ENCODE measurements around the gene TRIM17. TPM values are rescaled to one million over a fixed set of nuclear protein-coding genes. Genes with fewer than 3 reads are reported as not detected.

Gene TRIM17
- polyA plus RNA-seq, 1 donor from 2014 or later: 0.14 TPM

DNA sequence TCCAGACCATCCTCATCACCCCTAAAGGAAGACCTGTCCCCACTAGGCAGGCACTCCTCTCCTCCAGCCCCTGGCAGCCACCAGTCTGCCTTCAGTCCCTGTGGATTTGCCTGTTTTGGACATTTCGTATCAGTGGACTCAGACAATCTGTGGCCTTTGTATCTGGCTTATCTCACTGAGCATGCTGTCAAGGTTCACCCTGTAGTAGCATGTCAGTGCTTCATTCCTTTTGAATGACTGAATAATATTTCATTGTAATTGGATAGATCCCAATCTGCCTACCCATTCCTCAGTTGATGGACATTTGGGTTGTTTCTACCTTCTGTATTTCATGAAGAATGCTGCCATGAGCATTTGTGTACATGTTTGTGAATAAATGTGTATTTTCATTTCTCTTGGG lies 37.6 kb upstream of the TRIM17 start:
- Histone ChIP-seq H3K27me3 (ENCODE audit: insufficient read depth, low read depth, low read length) (no peaks in the 10 kb centered on the region), H3F3A (ENCODE audit: insufficient read depth, low read length, poor library complexity, severe bottlenecking) (no peaks in the 10 kb centered on the region), H3K9me3 (ENCODE audit: low read length) (no peaks in the 10 kb centered on the region), H3K9ac (ENCODE audit: low read length) (no peak overlapping the region), H3K36me3 (ENCODE audit: insufficient read depth, low read length) (no peaks in the 10 kb centered on the region), H4K20me1 (ENCODE audit: insufficient read depth) (no peaks in the 10 kb centered on the region), H3K9me2 (ENCODE audit: insufficient read depth, low read length) (no peaks in the 10 kb centered on the region), H3K4me2 (ENCODE audit: low read length) (no peak overlapping the region), H3K4me3 (ENCODE audit: low read length) (no peak overlapping the region), H3K27ac (ENCODE audit: low read length) (no peak overlapping the region), H2AFZ (ENCODE audit: low read depth, low read length) (no peak overlapping the region), H3K79me2 (replicated peaks; ENCODE audit: insufficient read depth, low read length) (peaks cover 28% of the 10 kb centered on the region)
- no peak for TF ChIP-seq EZH2 (IDR thresholded peaks at IDR 0.05; ENCODE audit: borderline replicate concordance, insufficient read depth, low read length, poor library complexity, severe bottlenecking)
- TF ChIP-seq RAD21 (conservative IDR thresholded peaks at IDR 0.05): no peak
- TF ChIP-seq TAF1 (IDR thresholded peaks at IDR 0.05; ENCODE audit: low read depth): no peak
- no peak for TF ChIP-seq EP300 (conservative IDR thresholded peaks at IDR 0.05; ENCODE audit: poor library complexity, severe bottlenecking)
- TF ChIP-seq, protein P1, sequence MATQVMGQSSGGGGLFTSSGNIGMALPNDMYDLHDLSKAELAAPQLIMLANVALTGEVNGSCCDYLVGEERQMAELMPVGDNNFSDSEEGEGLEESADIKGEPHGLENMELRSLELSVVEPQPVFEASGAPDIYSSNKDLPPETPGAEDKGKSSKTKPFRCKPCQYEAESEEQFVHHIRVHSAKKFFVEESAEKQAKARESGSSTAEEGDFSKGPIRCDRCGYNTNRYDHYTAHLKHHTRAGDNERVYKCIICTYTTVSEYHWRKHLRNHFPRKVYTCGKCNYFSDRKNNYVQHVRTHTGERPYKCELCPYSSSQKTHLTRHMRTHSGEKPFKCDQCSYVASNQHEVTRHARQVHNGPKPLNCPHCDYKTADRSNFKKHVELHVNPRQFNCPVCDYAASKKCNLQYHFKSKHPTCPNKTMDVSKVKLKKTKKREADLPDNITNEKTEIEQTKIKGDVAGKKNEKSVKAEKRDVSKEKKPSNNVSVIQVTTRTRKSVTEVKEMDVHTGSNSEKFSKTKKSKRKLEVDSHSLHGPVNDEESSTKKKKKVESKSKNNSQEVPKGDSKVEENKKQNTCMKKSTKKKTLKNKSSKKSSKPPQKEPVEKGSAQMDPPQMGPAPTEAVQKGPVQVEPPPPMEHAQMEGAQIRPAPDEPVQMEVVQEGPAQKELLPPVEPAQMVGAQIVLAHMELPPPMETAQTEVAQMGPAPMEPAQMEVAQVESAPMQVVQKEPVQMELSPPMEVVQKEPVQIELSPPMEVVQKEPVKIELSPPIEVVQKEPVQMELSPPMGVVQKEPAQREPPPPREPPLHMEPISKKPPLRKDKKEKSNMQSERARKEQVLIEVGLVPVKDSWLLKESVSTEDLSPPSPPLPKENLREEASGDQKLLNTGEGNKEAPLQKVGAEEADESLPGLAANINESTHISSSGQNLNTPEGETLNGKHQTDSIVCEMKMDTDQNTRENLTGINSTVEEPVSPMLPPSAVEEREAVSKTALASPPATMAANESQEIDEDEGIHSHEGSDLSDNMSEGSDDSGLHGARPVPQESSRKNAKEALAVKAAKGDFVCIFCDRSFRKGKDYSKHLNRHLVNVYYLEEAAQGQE (IDR thresholded peaks at IDR 0.05; ENCODE audit: borderline replicate concordance): no peak
- TF ChIP-seq SMC3 (conservative IDR thresholded peaks at IDR 0.05; ENCODE audit: poor library complexity): no peak
- TF ChIP-seq POLR2AphosphoS5 (IDR thresholded peaks at IDR 0.05): no peak
- TF ChIP-seq MXI1 (conservative IDR thresholded peaks at IDR 0.05; ENCODE audit: poor library complexity, severe bottlenecking): no peak
- TF ChIP-seq, protein P2, sequence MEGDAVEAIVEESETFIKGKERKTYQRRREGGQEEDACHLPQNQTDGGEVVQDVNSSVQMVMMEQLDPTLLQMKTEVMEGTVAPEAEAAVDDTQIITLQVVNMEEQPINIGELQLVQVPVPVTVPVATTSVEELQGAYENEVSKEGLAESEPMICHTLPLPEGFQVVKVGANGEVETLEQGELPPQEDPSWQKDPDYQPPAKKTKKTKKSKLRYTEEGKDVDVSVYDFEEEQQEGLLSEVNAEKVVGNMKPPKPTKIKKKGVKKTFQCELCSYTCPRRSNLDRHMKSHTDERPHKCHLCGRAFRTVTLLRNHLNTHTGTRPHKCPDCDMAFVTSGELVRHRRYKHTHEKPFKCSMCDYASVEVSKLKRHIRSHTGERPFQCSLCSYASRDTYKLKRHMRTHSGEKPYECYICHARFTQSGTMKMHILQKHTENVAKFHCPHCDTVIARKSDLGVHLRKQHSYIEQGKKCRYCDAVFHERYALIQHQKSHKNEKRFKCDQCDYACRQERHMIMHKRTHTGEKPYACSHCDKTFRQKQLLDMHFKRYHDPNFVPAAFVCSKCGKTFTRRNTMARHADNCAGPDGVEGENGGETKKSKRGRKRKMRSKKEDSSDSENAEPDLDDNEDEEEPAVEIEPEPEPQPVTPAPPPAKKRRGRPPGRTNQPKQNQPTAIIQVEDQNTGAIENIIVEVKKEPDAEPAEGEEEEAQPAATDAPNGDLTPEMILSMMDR (IDR thresholded peaks at IDR 0.05; ENCODE audit: poor library complexity, severe bottlenecking): no peak

DNA sequence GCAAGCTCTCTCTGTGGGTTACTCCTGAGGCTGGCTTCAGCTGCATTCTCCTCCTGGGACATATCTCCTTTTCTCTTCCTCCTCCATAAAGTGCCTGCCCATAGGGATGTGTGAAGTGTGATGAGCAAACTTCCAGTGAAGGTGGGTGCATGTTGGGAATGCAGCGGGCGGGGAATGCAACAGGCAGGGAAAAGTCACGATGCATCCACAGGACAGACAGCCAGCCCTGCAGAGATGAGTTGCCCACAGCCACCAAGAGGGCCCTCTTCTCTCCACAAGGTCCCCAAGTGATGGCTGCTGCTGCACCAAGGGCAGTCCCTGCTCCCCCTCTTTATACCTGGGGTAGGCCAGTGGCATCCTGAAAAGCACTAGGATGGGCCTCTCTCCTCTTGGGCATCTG lies 37.0 kb upstream of the TRIM17 start:
- Histone ChIP-seq H3K27me3 (ENCODE audit: insufficient read depth, low read depth, low read length) (no peaks in the 10 kb centered on the region), H3F3A (ENCODE audit: insufficient read depth, low read length, poor library complexity, severe bottlenecking) (no peaks in the 10 kb centered on the region), H3K9ac (ENCODE audit: low read length) (no peak overlapping the region), H3K27ac (ENCODE audit: low read length) (no peak overlapping the region), H4K20me1 (ENCODE audit: insufficient read depth) (no peaks in the 10 kb centered on the region), H3K4me2 (ENCODE audit: low read length) (no peak overlapping the region), H3K9me3 (ENCODE audit: low read length) (no peaks in the 10 kb centered on the region), H2AFZ (ENCODE audit: low read depth, low read length) (no peak overlapping the region), H3K9me2 (ENCODE audit: insufficient read depth, low read length) (no peaks in the 10 kb centered on the region), H3K36me3 (ENCODE audit: insufficient read depth, low read length) (no peaks in the 10 kb centered on the region), H3K79me2 (replicated peaks; ENCODE audit: insufficient read depth, low read length) (peaks cover 28% of the 10 kb centered on the region), H3K4me3 (ENCODE audit: low read length) (no peak overlapping the region)
- TF ChIP-seq MXI1 (conservative IDR thresholded peaks at IDR 0.05; ENCODE audit: poor library complexity, severe bottlenecking) (no peak), EP300 (conservative IDR thresholded peaks at IDR 0.05; ENCODE audit: poor library complexity, severe bottlenecking) (no peak), RAD21 (conservative IDR thresholded peaks at IDR 0.05) (no peak), EZH2 (IDR thresholded peaks at IDR 0.05; ENCODE audit: borderline replicate concordance, insufficient read depth, low read length, poor library complexity, severe bottlenecking) (no peak), SMC3 (conservative IDR thresholded peaks at IDR 0.05; ENCODE audit: poor library complexity) (no peak), TAF1 (IDR thresholded peaks at IDR 0.05; ENCODE audit: low read depth) (no peak)
- TF ChIP-seq, protein P2 (IDR thresholded peaks at IDR 0.05; ENCODE audit: poor library complexity, severe bottlenecking): no peak
